K562 (cell line): ENCODE measurements around the gene ACER2. TPM values are rescaled to one million over a fixed set of nuclear protein-coding genes. Genes with fewer than 3 reads are reported as not detected.
A peak's percentile ranks its signal among the peaks of the same experiment; 100 is the strongest.

Source experiments
- ATAC-seq: fragments of 200-7000 bp; cut with Tn5 transposase; 3 replicates; pipeline ENCODE4 v1.9.1; 2020; ENCODE audit warnings: moderate library complexity
- BruUV-seq: library from RNA; stranded (reverse); fragments of 400-500 nt; replicated peaks from 2 replicates; lab custom pipeline; 2021; lab: Mats Ljungman, UMichigan
- CTCF ChIA-PET: fragments of 300-600 bp; formaldehyde crosslinking; extraction: SDS; loops from one replicate; lab custom pipeline; 2021; ENCODE audit warnings: low intra/inter-chr PET ratio; lab: Yijun Ruan, JAX
- POLR2A ChIA-PET: fragments of 300-600, 350-650 bp; sonication (Branson Sonifier 250); formaldehyde crosslinking; extraction: SDS; loops from one replicate; lab custom pipeline; 2021; ENCODE audit warnings: antibody characterized with exemption, inconsistent platforms; lab: Yijun Ruan, JAX
- DNase-seq, 4 experiments: peaks; one replicate each; pipeline versions ENCODE4 v3.0.0 to v3.0.0-alpha.2; 2011 to 2018; ENCODE audit warnings: low spot score in 3 of 4, mixed read lengths in 3 of 4; ENCODE audit errors: extremely low read depth in 1 of 4
- FAIRE-seq: peaks from 2 replicates; lab custom pipeline; 2011; peaks lifted over from hg19 to GRCh38; lab: Jason Lieb, UNC
- H2AFZ ChIP-seq: 2 replicates; pipeline ENCODE4 v1.6.0; 2011; ENCODE audit warnings: low read depth, low read length, control low read depth, inconsistent platforms
- H3K27ac ChIP-seq: fragments of 200-600 bp; 3 replicates; pipeline ENCODE4 v1.8.0; 2011; ENCODE audit warnings: low read depth, mild to moderate bottlenecking, control low read depth, inconsistent platforms, low read length, moderate library complexity, mixed read lengths; ENCODE audit errors: extremely low read depth
- H3K27me3 ChIP-seq, 2 experiments: fragments of 300-600 bp in 1 of 2; 2 replicates in 1 of 2; 3 replicates in 1 of 2; pipeline versions ENCODE4 v1.6.0 to v1.8.0; 2011; ENCODE audit warnings: inconsistent platforms in 2 of 2, low read length in 2 of 2, mild to moderate bottlenecking in 1 of 2, mixed read lengths in 1 of 2, moderate library complexity in 1 of 2; ENCODE audit not compliant: control insufficient read depth in 2 of 2, insufficient read depth in 2 of 2
- H3K36me3 ChIP-seq: fragments of 300-600 bp; 3 replicates; pipeline ENCODE4 v1.8.0; 2011; ENCODE audit warnings: mild to moderate bottlenecking, low read length, inconsistent platforms; ENCODE audit not compliant: control insufficient read depth, insufficient read depth
- H3K4me1 ChIP-seq, 2 experiments: fragments of 200-600 bp in 1 of 2; replicated peaks in 1 of 2; 2 replicates in 1 of 2; 3 replicates in 1 of 2; pipeline versions ENCODE4 v1.5.1 to v1.8.0; 2011; ENCODE audit warnings: inconsistent platforms in 2 of 2, low read length in 2 of 2, mild to moderate bottlenecking in 1 of 2, mixed read lengths in 1 of 2, moderate library complexity in 1 of 2; ENCODE audit not compliant: control insufficient read depth in 2 of 2, insufficient read depth in 2 of 2
- H3K4me2 ChIP-seq: 2 replicates; pipeline ENCODE4 v1.6.1; 2011; ENCODE audit warnings: low read length, control low read depth, inconsistent platforms, mixed read lengths; ENCODE audit not compliant: insufficient read depth
- H3K4me3 ChIP-seq: fragments of 200-600 bp; sonication (generic), shearing (Covaris generic); 2 replicates; pipeline ENCODE4 v1.5.1; 2016; ENCODE audit warnings: control low read depth, inconsistent platforms
- H3K79me2 ChIP-seq: fragments of 200-600 bp; 3 replicates; pipeline ENCODE4 v1.8.0; 2011; ENCODE audit warnings: low read length, inconsistent platforms; ENCODE audit not compliant: control insufficient read depth, insufficient read depth
- H3K9ac ChIP-seq, 2 experiments: 2 replicates each; pipeline versions ENCODE4 v1.6.0 to v1.6.1; 2011; ENCODE audit warnings: low read depth in 2 of 2, low read length in 2 of 2, control low read depth in 1 of 2, inconsistent platforms in 1 of 2, mild to moderate bottlenecking in 1 of 2, mixed read lengths in 1 of 2; ENCODE audit not compliant: insufficient read depth in 1 of 2
- H3K9me1 ChIP-seq: one replicate; pipeline ENCODE4 v1.6.0; 2011; ENCODE audit warnings: inconsistent platforms, mild to moderate bottlenecking, low read length, moderate library complexity; ENCODE audit not compliant: control insufficient read depth, insufficient read depth
- H3K9me3 ChIP-seq: replicated peaks from 2 replicates; pipeline ENCODE4 v1.5.1; 2011; ENCODE audit warnings: low read depth, low read length, inconsistent platforms; ENCODE audit not compliant: control insufficient read depth, insufficient read depth
- H4K20me1 ChIP-seq: replicated peaks from 2 replicates; pipeline ENCODE4 v1.6.1; 2011; ENCODE audit warnings: low read length, inconsistent platforms, mixed read lengths; ENCODE audit not compliant: control insufficient read depth, insufficient read depth
- NELFE ChIP-seq: IDR thresholded peaks from 2 replicates; pipeline ENCODE4 v1.6.1; 2011; ENCODE audit warnings: mild to moderate bottlenecking; ENCODE audit not compliant: insufficient read depth, insufficient read length
- NFE2L1 ChIP-seq: fragments of 450-650 bp; IDR thresholded peaks from 2 replicates; pipeline ENCODE4 v1.6.1; 2016; ENCODE audit warnings: missing genetic modification characterization, low read depth, mild to moderate bottlenecking, missing compliant biosample characterization, moderate library complexity, borderline replicate concordance
- NFYB ChIP-seq: IDR thresholded peaks from 2 replicates; pipeline ENCODE4 v1.6.1; 2011; ENCODE audit warnings: mild to moderate bottlenecking, moderate library complexity; ENCODE audit not compliant: insufficient read length; ENCODE audit errors: extremely low read depth
- RAD51 ChIP-seq: fragments of 450-650 bp; IDR thresholded peaks from 2 replicates; pipeline ENCODE4 v1.7.1; 2016; ENCODE audit warnings: low read depth, mild to moderate bottlenecking, borderline replicate concordance
- SOX6 ChIP-seq: fragments of 450-650 bp; IDR thresholded peaks from 2 replicates; pipeline ENCODE4 v1.6.1; 2014; ENCODE audit warnings: mild to moderate bottlenecking
- SPI1 ChIP-seq: IDR thresholded peaks from 2 replicates; pipeline ENCODE4 v1.6.1; 2011; ENCODE audit warnings: low read depth, low read length, control low read depth, borderline replicate concordance
- ZFP36 ChIP-seq: fragments of 150-350 bp; IDR thresholded peaks from 2 replicates; pipeline ENCODE4 v1.6.1; 2018; ENCODE audit warnings: low read length, low read depth; ENCODE audit not compliant: partially characterized antibody
- ZNF75A ChIP-seq: fragments of 450-650 bp; formaldehyde crosslinking; IDR thresholded peaks from 2 replicates; pipeline ENCODE4 v1.4.0; 2020; ENCODE audit warnings: mild to moderate bottlenecking
- WGBS: fragments of 100-300 bp; shearing (Covaris generic); methylation state at CpG from one replicate; pipeline ENCODE4 v1.1.6; 2016; ENCODE audit warnings: low coverage, mixed read lengths; ENCODE audit not compliant: insufficient coverage; ENCODE audit errors: missing lambda C conversion rate; 5-methylcytosine and 5-hydroxymethylcytosine counted together
- in situ Hi-C: fragments of 300-500 bp; cut with MboI; formaldehyde crosslinking; loops from 4 replicates; pipeline ENCODE4 v1.15.0; 2018; ENCODE audit warnings: inconsistent platforms, mixed read lengths
- intact Hi-C: fragments of 100-400 bp; cut with micrococcal nuclease; formaldehyde crosslinking; loops from 2 replicates; pipeline ENCODE4 v1.14.2; 2022
- polyA plus RNA-seq, 8 experiments: library from polyadenylated mRNA; depleted of rRNA in 4 of 8; stranded (reverse) in 5 of 8; unstranded in 3 of 8; fragments of >200 nt; fragmentation: Nextera tagmentation in 2 of 8; fragmentation: Illumina TruSeq in 1 of 8; extraction: Ambion mirVana in 2 of 8; extraction: Trizol in 1 of 8; gene quantifications; 2 replicates each; pipeline versions ENCODE4 v1.2.1 to v1.2.3, GENCODE V29; 2011 to 2014; ENCODE audit warnings: inconsistent platforms in 1 of 8, missing spikeins in 1 of 8
- total RNA-seq, 7 experiments: library from RNA; depleted of rRNA in 6 of 7; stranded (reverse); fragments of >200 nt in 6 of 7; fragmentation: Illumina TruSeq in 2 of 7; extraction: Trizol in 2 of 7; gene quantifications; 2 replicates each; pipeline versions ENCODE4 v1.2.1 to v1.2.3, GENCODE V29; 2011 to 2021; ENCODE audit warnings: low replicate concordance in 1 of 7
- TF ChIP-seq, protein P1 (sequence below): fragments of 250-450 bp; sonication (Bioruptor Pico); IDR thresholded peaks from 2 replicates; pipeline ENCODE4 v1.4.0; 2020; ENCODE audit warnings: borderline replicate concordance

ACER2 gene
- total and polyA plus RNA-seq, 9 of the 15 experiments (the other 6 are each of a cell fraction or from before 2014, with no cell fraction given) = 0.17 to 4.6 (median 3.0) TPM

DNA sequence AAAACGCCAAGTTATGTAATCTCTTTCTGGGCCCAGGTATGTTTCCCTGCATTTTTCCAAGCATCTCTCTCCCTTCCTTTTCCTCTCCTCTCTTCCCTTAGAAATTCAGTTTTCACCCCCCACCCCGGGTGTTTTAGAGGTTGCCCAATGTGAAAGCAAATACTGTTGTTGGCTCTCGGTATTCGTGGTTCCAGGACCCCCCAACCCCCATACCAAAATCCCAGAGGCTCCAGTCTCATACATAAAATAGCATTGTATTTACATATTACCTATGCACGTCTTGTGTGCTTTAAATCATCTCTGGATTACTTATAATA lies 48.8 kb downstream of the ACER2 start:
- Histone ChIP-seq H3K9me3 (no peaks in the 10 kb centered on the region), H3K4me3 (no peak overlapping the region), H3K27me3 (no peaks in the 10 kb centered on the region), H3K9ac (no peak overlapping the region), H3K79me2 (no peaks in the 10 kb centered on the region)
- WGBS = 17% methylated on average over 4 of the region's 5 CpGs
- intact Hi-C loops = loop anchor here (2.0 to 5.0 kb wide), 4 partner anchors 75 to 1203 kb away; partner anchors contain the start of genes RPS6 and RRAGA
- no peak for ATAC-seq
- TF ChIP-seq RAD51 (no peak), NFE2L1 (tag) (no peak), SOX6 (0 out of 2 replicates have a peak, but pooled peaks have one; percentile 3)
- TF ChIP-seq, all 486 proteins: peak for 1
- Histone ChIP-seq H2AFZ (no peak overlapping the region), H3K4me2 (no peak overlapping the region), H3K27ac (no peak overlapping the region), H4K20me1 (no peaks in the 10 kb centered on the region), H3K36me3 (no peaks in the 10 kb centered on the region), H3K4me1 (peaks cover 0 to 3% of the 10 kb centered on the region in 2 experiments; a peak in 1 of 5 replicates), H3K9me1 (no peaks in the 10 kb centered on the region)
- DNase-seq (no peak), FAIRE-seq (no peak)
- CTCF ChIA-PET = interaction anchor here (0.7 to 1.3 kb wide), 2 partner anchors 373 to 445 kb away, joined by 3 to 4 read pairs; no protein-coding TSS in a partner anchor
- no TSS peak for BruUV-seq
- in situ Hi-C loops = loop anchor here (10.0 to 25.0 kb wide), 4 partner anchors 423 to 1920 kb away; partner anchors contain the start of gene SAXO1
- POLR2A ChIA-PET = interaction anchor here (0.8 kb wide), 1 partner anchor 409 kb away, joined by 5 read pairs; the partner anchor contains the start of gene RRAGA

DNA sequence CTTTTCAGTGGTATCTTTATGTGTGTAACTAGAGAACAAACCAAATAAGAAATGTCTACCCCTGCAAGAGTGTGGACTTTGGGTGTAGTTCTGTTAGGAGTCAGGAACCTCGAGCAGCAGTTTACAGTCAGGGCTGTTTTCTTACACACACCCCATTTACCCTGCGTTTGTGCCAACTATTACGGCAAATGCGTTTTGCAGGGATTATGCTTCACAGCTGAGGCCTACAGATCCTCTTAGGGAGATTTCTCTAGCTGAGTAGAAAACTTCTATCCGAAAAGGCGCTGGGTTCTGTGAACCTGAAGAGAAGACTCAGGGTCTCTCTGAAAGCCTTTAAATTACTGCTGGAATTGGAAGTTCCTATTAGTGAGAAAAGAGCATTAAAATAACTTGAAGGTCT lies 51.4 kb downstream of the ACER2 start:
- FAIRE-seq = no peak
- H3K4me3 ChIP-seq = no peak overlapping the region
- CTCF ChIA-PET = no interaction called here
- H3K4me2 ChIP-seq = no peak overlapping the region
- no peaks in the 10 kb centered on the region for H3K36me3 ChIP-seq
- POLR2A ChIA-PET = interaction anchor here (0.5 kb wide), 1 partner anchor 24 kb away, joined by 3 read pairs; no protein-coding TSS in a partner anchor
- ATAC-seq = no peak
- DNase-seq = no peak
- intact Hi-C loops = no loop called here
- in situ Hi-C loops = loop anchor here (25.0 kb wide), 3 partner anchors 673 to 1923 kb away; no protein-coding TSS in a partner anchor
- no peak overlapping the region for H3K27ac ChIP-seq
- no peaks in the 10 kb centered on the region for H3K9me1 ChIP-seq
- no peaks in the 10 kb centered on the region for H3K79me2 ChIP-seq
- WGBS = 13% methylated on average over 6 of the region's 6 CpGs
- H2AFZ ChIP-seq = no peak overlapping the region
- H3K27me3 ChIP-seq = no peaks in the 10 kb centered on the region
- BruUV-seq = no TSS peak
- H3K4me1 ChIP-seq = peaks cover 4 to 11% of the 10 kb centered on the region in 2 experiments; a peak in 3 of 5 replicates
- H3K9ac ChIP-seq = no peak overlapping the region
- H3K9me3 ChIP-seq = no peaks in the 10 kb centered on the region
- no peaks in the 10 kb centered on the region for H4K20me1 ChIP-seq
- TF ChIP-seq SPI1 (no peak), NFYB (no peak), NELFE (no peak), ZFP36 (no peak), ZNF75A (no peak)
- TF ChIP-seq, protein P1, sequence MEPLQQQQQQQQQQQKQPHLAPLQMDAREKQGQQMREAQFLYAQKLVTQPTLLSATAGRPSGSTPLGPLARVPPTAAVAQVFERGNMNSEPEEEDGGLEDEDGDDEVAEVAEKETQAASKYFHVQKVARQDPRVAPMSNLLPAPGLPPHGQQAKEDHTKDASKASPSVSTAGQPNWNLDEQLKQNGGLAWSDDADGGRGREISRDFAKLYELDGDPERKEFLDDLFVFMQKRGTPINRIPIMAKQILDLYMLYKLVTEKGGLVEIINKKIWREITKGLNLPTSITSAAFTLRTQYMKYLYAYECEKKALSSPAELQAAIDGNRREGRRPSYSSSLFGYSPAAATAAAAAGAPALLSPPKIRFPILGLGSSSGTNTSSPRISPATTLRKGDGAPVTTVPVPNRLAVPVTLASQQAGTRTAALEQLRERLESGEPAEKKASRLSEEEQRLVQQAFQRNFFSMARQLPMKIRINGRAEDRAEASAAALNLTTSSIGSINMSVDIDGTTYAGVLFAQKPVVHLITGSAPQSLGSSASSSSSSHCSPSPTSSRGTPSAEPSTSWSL = no peak
